GM18909 (cell line): ENCODE results near the gene CLTCL1.
"Not testable (repeated sequence)": the region's sequence is repeated elsewhere in the genome, so short reads cannot be mapped to it uniquely, and the experiment has no call there.

ENCODE experiments used
- ATAC-seq: cut with Tn5 transposase; IDR thresholded peaks from one replicate; pipeline ENCODE4 v1.9.1; 2021; ENCODE audit warnings: mild to moderate bottlenecking; ENCODE audit not compliant: unreplicated experiment, poor library complexity

Gene CLTCL1

GRCh38 chr22:19156109-19156508, 135.4 kb downstream of the CLTCL1 start:
- not testable (repeated sequence) for ATAC-seq

GRCh38 chr22:19152942-19153883, 138.3 kb downstream of the CLTCL1 start:
- no peak for ATAC-seq

GRCh38 chr22:19151329-19152191, 140.0 kb downstream of the CLTCL1 start:
- ATAC-seq: no peak

GRCh38 chr22:19150482-19151328, 140.8 kb downstream of the CLTCL1 start:
- ATAC-seq: no peak

GRCh38 chr22:19149991-19150390, 141.5 kb downstream of the CLTCL1 start, which contains the start of gene GSC2:
GSC2 (minus strand) TSS chr22:19150292; CDS start chr22:19150283, 9 bp downstream.
- ATAC-seq: no peak

- ATAC-seq: no peak
Observed at GRCh38 chr22:19149047-19149883, 142.3 kb downstream of the CLTCL1 start.

GRCh38 chr22:19148417-19149046, 143.0 kb downstream of the CLTCL1 start:
- no peak for ATAC-seq

GRCh38 chr22:19147195-19147780, 144.2 kb downstream of the CLTCL1 start:
- no peak for ATAC-seq

GRCh38 chr22:19146215-19146968, 145.1 kb downstream of the CLTCL1 start:
- ATAC-seq: no peak

- no peak for ATAC-seq
Observed at GRCh38 chr22:19143967-19144400, 147.5 kb downstream of the CLTCL1 start.

- no peak for ATAC-seq
Observed at GRCh38 chr22:19143212-19143611, 148.3 kb downstream of the CLTCL1 start.

GRCh38 chr22:19142394-19142793, 149.1 kb downstream of the CLTCL1 start:
- no peak for ATAC-seq

GRCh38 chr22:19139974-19140373, 151.5 kb downstream of the CLTCL1 start:
- ATAC-seq: no peak

- no peak for ATAC-seq
Observed at GRCh38 chr22:19139001-19139356, 152.5 kb downstream of the CLTCL1 start.

GRCh38 chr22:19138217-19139000, 153.1 kb downstream of the CLTCL1 start:
- no peak for ATAC-seq

GRCh38 chr22:19137384-19138216, 153.9 kb downstream of the CLTCL1 start:
- ATAC-seq: no peak
